HPDE6-E6E7 (cell line): ENCODE results near the gene MRPL55.

Experiments
- DNase-seq: peaks from one replicate; pipeline ENCODE4 v3.0.0; 2011; ENCODE audit warnings: missing footprints; ENCODE audit errors: extremely low spot score

The MRPL55 gene

DNA sequence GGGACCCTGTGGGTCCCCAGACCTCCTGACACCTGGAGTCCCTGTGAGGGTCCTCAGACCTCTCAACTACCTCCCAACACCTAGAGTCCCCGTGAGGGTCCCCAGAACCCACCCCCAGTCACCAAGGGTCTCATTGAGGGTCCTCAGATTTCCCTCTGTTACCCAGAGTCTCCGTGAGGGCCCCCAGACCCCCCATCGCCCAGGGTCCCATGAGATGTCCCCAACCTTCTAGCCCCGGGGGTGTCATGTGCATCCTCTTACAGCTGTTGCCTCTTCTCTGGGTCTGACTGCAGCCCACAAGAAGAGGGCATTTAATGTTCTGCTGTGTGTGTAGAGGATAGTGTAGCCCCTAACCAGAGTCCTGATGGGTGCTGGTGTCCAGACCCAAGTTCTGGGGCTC, 38.7 kb upstream of the MRPL55 start:
- DNase-seq: no peak

DNA sequence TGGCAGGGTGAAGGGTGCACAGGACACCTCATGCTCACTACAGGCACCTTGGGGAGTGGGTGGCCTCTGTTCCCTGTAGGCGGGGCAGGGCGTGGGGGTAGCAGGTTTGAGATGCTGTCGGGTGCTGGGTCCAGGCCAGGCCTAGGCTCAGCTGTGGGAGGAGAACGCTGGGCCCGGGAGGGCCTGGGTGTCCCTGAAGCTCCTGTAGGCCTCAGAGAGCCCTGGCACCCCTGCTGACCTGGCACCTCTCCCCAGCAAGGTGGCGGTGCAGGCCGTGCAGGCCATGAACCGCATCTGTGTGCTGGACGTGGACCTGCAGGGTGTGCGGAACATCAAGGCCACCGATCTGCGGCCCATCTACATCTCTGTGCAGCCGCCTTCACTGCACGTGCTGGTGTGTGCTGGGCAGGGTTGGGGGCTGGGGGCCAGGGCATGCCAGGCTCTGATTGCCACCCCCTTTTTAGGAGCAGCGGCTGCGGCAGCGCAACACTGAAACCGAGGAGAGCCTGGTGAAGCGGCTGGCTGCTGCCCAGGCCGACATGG, 38.1 kb upstream of the MRPL55 start:
- DNase-seq: no peak

DNA sequence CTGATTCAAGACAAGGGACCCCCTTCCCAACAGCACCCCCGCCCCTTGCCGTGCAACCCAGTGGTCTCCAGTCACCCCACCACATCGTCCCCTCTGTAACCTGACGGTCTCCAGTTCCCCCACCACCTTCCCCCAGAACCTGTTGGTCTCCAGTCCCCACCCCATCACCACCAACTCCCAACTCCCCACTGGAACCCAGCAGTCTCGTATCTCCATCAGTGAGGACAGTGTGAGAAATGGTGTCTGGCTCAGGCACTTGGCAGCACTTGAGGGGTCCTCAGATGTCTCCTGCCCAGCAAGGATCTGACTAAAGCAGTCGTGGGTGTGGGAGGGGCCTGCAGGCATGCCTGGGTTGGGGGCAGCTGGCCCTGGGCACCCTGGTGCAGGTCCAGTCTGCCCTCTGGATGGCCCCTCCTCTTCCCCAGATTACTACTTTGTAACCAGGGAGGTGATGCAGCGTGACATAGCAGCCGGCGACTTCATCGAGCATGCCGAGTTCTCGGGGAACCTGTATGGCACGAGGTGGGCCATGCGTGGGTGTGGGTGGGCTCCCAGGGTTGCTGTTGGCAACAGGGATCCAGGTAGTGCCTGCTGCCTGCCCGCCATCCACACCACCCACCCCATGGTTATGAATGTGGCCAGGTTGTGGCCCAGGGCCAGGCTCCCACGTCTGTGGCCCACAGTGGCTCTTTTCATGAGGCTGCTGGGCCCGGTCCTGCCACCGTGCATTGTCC, 37.5 kb upstream of the MRPL55 start:
- no peak for DNase-seq

DNA sequence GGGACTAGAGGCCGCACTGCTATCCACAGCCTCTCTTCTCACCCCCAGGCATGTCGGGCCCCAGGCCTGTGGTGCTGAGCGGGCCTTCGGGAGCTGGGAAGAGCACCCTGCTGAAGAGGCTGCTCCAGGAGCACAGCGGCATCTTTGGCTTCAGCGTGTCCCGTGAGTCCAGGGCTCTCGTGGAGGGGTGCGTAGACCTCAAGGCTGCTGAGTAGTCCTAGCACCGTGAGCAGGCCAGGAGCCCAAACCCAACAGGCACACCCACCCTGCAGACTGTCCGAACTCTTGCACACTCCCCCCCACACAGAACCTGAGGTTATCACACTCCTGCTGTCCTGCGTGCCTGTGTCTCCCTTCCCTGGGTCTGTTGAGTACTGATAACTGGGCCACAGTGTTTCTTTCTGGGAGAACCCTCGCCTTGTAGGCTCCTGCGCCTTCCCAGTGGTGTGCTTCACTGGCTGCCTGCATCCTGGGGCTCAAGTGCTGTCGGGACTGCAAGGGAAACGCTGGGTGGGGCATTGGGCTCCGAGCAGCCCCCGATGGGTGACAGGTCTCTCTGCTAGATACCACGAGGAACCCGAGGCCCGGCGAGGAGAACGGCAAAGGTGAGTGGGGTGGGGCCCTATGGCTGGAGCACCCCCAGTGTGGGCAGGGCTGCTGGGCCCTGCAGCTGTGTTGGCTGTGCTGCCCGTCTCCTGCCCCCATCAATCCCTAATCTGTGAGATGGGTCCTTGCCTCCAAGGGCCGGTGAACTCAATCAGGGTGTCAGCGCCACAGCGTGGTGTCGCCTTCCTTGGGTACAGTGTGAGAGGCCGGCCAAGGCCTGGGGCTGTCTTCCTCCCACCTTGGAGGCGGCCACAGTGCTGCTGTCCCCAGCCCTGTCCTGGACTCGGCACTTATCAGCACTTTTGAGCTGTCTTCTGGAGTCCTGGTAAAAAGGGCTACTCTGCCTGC, 36.6 kb upstream of the MRPL55 start:
- DNase-seq: no peak

DNA sequence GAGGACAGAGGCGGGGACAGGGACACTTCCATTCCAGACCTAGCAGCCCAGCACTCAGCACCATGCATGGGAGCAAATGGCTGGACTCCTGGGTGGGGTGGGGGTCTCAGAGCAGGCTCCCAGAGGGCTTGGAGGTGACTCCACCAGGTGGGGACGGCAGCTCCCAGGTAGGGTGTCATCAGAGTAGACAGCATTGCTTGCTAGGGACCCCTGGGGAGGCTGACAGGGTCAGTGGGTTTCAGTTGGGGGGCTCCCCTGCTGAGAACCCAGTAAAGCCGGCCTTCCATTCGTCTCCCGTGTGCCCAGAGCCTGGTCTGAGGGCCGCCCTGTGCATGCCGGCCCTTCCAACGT, 35.9 kb upstream of the MRPL55 start:
- DNase-seq: no peak

DNA sequence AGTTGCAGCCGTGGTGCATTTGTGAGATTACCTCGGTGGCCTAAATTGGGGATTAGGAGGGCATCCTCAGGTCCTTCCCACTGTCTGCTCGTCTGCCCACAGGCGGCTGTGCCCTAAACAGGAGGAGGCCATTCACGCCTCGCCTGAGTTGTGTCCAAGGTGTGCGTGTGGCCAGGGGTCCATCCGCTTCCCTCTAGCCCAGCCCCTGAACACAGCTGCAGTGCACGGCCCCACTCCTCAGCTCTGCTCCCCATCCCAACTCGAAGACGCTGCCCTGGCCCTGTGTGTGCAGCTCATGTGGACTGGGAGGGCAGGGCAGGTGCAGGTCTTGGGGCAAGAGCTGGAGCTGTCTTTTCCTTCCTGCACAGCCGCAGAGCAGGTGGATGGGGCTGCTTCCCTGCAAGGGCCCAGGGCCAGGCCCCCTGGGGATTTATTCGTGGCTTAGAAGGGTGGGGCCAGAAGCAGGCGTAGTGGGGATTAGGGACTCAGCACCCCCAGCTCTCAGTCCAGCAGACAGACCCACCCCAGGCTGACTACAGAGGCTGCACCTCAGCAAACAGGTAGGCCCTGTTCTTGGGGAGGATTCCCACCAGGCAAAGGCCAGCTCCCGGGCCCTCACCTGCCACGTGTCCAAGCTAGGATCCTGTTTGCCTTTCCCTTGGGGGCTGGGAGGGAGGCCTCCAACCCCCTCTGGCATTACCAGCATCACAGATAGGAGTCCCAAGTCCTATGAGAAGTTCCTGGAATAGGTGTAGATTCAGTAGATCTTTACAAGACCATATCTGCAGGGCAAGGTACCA, 35.3 kb upstream of the MRPL55 start:
- no peak for DNase-seq

DNA sequence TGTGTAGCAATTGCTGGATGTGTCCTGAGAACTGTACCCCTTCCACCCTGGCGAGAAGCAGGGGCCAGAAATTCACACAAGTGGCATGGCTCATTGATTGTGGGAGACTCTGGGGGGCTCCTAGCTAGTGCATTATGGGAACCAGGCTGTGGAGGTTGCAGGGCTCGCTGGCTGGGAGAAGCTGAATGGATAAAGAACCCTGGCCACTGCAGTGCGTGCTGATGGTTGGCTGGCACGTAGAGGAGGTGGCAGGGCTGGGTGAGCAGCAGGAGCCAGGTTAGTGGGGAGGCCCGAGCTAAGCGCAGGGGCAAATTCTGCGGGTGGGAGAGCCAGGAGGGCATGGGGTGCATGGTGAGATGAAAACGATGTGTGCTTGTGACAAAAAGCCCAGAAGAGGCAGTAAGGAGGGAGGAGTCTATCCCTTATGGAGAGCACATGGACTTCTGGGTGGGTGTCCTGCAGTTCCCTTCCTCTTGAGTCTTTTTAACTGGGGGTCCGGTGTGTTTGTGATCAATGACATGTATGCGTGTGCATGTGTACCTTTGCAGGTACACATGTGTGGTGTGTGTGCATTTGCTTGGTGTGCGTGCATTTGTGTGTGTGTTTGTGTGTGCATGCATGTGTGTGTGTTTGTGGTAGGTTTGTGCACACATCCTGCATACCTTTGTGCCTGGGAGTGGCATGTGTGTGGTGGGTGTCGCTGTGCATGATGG, 34.5 kb upstream of the MRPL55 start:
- DNase-seq: no peak

DNA sequence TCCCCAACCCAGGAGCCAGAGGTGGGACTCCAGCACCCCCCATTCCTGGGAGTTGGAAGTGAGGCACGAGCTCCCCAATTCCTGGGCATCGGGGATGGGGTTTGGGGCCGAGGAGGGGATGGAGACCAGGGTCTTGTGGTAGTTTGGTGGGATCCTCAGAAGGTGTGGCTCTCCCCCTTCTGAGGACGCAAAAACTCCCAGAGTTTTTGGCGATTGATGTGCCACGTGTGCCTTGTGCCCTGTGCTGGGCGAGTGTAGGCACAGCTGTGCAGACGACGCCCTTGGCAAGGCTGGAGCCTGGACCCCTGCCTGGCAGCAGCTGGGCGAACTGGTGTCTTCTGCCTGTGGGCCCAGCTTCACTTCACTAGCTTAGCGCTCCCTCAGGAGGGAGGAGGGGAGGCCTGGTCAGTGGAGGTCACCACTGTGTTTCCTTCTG, 33.6 kb upstream of the MRPL55 start:
- DNase-seq: no peak

DNA sequence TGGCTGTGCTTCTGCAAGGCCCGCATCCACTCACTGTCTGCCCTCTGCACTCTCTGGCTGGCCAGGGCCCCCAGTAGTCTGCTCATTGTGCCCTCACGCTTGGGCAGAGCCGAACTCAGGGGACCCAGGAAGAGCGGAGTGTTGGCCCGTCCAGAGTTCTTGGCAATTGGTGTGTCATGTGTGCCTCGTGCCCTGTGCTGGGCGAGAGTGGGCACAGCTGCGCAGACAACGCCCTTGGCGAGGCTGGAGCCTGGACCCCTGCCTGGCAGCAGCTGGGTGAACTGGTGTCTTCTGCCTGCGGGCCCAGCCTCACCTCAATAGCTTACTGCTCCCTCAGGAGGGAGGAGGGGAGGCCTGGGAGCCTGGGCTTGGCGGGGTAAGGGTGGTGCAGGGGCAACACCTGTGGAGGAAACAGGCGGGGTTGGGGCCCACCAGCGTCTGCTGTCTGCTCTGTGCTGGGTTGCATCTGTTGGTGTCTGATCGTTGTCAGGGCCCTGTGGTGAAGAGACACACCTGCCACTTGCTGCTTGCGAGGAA, 33.1 kb upstream of the MRPL55 start:
- no peak for DNase-seq

DNA sequence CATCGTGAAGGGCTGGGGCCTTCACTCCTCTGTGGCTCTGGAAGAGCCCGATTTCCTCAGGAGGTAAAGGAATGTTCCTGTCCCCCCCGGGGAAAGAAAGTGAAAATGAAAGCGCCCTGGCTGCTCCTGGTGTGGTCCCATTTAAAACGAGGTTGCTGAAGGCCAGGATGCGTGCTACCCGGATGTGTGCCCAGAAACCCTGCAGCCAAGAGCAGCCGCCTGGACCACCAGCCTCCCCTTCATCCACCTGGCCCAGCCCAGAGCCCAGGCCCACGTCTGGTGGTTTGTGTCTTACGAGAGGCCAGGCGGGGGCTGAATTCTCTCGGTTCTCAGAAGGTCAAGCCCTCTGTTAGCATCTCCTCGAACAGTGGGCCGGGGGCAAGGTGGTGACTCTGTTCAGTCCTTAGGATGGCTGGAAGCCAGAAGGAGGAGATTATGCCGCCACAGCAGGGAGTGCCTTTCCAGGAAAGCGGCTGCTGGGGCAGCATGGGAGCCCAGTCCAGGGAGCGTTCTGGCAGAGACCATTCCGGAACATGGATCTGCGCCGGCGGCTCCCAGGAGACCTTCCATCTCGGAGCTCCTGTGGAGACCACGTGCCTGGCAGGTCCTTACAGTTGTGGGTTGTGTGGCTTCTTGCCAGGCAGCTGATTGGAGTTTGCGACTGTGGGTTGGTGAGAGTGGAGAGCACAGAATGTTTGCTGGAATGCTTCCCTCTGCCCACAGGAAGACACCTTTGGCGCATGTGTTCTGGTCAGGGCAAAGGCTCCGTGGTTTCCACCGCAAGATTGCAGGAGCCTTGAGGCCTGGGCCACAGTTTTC, 32.3 kb upstream of the MRPL55 start:
- no peak for DNase-seq

DNA sequence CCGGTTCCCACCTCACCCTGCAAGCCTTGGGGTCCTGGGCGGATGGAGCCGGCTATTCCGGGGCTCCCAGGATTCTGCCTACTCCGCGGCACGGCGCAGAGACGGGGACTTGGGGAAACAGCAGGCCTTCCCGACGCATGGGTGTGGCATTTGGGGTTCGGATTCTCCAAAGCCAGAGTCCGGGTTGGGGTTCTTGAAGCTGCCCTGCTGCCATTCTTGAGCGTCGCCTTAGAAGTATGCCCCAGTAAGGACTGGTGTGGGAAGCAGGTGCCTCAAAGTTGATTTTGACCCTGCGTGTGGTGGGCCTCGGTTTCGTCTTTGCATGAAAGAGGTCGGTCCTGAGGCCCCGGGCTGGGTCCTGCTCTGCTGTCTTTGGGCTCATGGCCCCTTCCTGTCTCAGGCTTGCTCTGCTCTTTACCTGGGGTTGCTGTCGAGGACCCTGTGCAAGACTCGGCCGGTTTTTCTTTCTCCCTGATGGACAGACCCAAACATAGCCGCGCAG, 31.7 kb upstream of the MRPL55 start:
- no peak for DNase-seq

DNA sequence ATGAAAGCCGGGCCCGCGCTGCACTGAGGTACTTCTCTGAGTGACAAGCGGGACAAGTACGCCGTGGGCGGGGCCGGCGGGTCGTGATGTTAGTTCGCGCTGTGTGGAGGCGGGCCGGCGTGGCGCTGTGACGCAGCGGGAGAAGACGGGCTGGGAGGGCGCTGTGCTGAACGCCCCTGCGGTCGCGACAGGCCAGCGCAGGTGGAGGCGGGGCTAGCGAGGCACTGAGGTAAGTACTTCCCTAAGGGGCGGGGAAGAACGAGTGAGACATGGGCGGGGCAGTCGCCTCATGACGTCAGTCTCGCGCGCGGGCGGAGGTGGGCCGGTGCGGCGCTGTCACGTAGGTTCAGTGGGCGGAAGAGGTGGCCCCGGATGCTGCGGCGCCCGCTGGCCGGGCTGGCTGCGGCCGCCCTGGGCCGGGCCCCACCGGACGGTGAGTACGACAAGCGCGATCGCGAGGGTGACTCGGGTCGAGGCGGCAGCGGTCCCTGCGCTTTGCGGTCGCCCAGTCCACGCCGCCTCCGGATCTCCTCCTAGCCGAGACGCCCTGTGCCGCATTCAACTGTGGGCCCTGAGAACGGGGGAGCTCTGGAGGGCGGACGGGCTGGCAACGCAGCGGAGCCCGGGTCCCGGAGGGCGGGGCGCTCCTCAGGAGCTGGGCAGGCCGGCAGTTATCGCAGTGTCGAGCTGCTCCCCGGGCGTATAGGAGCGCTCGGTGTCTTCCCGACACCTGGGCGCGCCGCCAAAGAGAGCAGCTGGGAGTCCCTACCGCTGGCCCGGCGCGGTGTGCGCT, 31.0 kb upstream of the MRPL55 start, which contains the start of gene GUK1:
Gene GUK1 (plus strand): TSS at position 349 of the 793 bp plus-strand sequence. CDS start 24 bp downstream, at position 373.
- peak; percentile 92 for DNase-seq

DNA sequence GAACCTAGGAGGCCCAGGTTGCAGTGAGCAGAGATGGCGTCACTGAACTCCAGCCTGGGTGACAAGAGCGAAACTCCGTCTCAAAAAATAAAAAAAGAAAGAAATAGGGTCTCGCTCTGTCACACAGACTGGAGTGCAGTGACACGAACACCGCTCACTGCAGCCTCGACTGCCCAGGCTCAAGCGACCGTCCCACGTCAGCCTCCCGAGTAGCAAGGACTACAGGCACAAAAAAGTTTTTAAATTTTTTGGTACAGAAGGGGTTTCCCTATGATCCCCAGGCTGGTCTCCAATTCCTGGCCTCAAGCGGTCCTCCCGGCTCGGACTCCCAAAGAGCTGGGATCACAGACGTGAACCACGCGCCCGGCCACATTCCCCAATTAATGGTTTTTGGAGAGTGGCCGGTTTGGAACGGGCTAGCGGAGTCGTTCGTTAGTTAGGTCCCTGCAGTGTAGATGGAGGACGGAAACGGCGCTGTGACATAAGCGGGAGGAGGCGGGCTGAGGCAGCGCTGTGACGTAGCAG, 30.4 kb upstream of the MRPL55 start:
- no peak for DNase-seq

DNA sequence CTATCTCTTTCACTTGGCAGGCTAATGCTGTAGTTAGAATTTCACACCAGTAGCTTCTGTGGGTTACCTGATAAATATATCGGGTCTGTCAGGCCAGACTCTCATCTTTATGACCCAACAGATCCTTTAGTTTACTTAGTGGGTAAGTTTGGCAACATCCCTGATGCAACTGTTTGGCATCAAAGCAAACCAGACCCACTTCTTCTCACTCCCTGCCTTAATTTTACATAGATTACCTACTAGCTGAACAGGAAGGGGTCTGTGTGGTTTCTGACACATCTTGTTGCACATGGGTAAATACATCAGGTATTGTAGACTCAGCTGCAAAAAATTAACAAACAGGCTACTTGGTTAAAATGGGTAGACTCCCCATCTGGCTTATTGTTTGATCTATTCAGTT, 27.8 kb upstream of the MRPL55 start:
- no peak for DNase-seq

DNA sequence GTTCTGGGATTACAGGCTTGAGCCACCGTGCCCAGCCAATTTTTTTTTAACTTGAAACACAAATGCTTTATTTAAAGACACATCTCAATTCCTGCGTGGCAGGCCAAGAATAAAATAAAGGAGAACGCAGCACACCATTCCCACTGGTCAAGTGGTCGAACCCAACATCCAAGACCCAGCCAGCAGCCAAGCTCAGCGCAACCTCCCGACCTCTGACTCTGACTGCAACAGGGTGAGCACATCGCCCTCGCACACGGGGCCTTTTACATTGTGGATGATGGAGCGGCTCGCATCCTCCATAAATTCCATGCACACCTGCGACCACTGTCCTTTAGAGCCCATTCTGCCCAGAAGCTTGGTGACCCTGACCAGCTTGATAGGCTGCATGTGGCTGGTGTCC, 25.5 kb upstream of the MRPL55 start:
- no peak for DNase-seq

DNA sequence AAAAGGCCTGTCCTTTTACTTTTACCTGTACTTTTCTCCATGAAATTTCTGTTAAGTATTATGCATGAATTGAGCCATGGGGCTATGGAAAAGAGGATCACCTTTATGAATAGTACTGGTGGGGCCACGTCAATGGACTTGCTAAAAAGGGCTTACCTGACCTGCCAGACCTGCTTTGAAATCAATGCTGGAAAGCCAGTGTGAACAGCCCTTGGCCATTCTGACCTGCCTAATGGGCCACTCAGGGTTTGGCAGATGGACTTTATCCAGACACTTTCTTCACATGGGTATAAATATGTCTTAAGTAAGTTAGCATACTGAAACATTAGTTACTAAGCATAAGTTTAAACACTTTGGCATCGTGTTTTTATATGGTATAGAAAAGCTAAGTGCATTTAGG, 22.7 kb upstream of the MRPL55 start:
- no peak for DNase-seq

DNA sequence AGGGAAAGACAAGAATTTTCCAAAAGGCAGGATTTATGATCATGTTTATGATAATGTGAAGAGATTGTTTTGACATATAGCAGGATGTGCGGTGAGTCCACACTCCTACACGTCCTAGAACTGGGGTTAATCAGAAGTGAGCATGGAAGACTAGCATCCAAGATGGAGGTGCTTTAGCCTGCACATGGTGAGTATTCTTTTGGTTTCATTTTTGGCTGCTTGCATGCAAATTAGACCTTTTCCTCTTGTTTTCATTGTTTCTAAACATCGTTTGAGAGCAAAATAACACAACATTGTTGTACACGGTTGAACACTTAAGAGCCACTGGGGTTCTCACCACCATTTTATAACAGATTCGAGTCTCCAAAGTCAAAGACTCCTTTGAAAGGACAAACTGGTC, 16.1 kb upstream of the MRPL55 start:
- no peak for DNase-seq

DNA sequence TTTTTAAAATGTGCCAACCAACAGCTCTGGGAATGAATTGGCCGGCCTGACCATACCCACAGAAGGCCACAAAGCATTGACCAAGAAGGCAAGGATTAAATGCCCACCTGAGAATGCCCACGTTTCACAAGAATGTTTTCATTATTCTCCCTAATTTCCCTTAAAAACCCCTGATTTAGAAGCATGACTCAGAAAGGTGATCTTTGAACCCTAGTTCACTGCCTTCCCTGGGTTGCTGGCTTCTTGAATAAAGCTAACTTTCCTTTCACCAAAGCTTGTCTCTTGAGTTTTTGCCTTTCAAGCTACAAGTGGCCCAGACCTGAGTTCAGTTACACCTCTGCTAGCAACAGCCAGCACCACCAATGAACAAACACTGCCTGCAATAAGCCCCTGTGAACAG, 14.4 kb upstream of the MRPL55 start:
- no peak for DNase-seq

DNA sequence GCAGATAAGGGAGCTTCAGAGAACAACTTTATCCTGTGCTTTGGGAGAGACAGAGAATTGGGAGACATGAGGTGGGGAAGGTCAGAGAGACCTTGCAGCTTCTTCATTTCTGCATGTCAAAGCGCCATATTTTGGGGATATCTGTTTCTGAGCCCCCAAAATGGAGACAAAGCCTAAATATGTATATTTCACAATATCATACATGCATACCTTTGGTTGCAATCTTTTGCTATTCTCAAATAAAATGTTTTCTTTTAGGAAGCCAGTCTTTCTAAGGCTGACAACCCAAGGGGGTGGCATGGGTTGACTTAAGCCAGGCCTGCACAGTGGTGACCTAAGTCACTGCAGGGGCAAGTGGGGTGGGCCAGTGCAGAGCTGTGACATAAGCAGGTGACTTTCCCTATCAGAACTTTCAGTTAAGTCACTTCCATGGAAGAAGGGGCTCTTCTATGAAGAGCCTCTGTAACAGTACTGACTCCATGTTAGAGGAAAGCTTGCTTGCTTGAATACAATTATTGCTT, 13.9 kb upstream of the MRPL55 start:
- DNase-seq: no peak
